ENCODE results near the gene FARS2. TPM values are rescaled to one million over a fixed set of nuclear protein-coding genes. Genes with fewer than 3 reads are reported as not detected.

FARS2 gene
- total and polyA plus RNA-seq, 4 donors: 9.2 to 31.4 (median 19.4) TPM

- Histone ChIP-seq H3K36me3 (ENCODE audit: control insufficient read depth in 4 of 4, insufficient read depth in 4 of 4, low read length in 4 of 4) (no peaks in the 10 kb centered on the region), H3K4me3 (no peak overlapping the region), H3K9ac (ENCODE audit: insufficient read depth in 1 of 2, low read length in 2 of 2) (no peak overlapping the region), H3K9me3 (ENCODE audit: control insufficient read depth in 4 of 4, insufficient read depth in 3 of 4, low read length in 3 of 4) (peaks cover 0 to 6% (median 0%) of the 10 kb centered on the region in 4 donors), H3K27me3 (ENCODE audit: control insufficient read depth in 3 of 3, insufficient read depth in 3 of 3, low read length in 2 of 3) (no peaks in the 10 kb centered on the region), H3K27ac (ENCODE audit: low read depth in 1 of 2, low read length in 1 of 2) (no peak overlapping the region), H3K4me1 (ENCODE audit: control insufficient read depth in 5 of 5, insufficient read depth in 5 of 5, low read length in 5 of 5) (no peaks in the 10 kb centered on the region)
- no peak for ATAC-seq (ENCODE audit: insufficient read depth, low FRiP score)
- WGBS, 2 donors: 83 to 95% methylated on average over 4 of the region's 4 CpGs
- no peak for DNase-seq
- TF ChIP-seq CTCF (IDR thresholded peaks at IDR 0.05; ENCODE audit: control extremely low read depth, extremely low read depth): no peak
These were observed 550.7 kb downstream of the FARS2 start for GRCh38 chr6:5811997-5812396.

GRCh38 chr6:5813625-5814027 lies 552.3 kb downstream of the FARS2 start:
- peak in 1 of 3 donors; percentile 10 for DNase-seq
- peaks cover 0 to 10% (median 0%) of the 10 kb centered on the region in 4 donors for H3K9me3 ChIP-seq (ENCODE audit: control insufficient read depth in 4 of 4, insufficient read depth in 3 of 4, low read length in 3 of 4)
- no peak overlapping the region for H3K9ac ChIP-seq (ENCODE audit: insufficient read depth in 1 of 2, low read length in 2 of 2)
- WGBS, 2 donors: 62 to 66% methylated on average over 3 of the region's 3 CpGs
- ATAC-seq (ENCODE audit: insufficient read depth, low FRiP score): no peak
- no peaks in the 10 kb centered on the region for H3K36me3 ChIP-seq (ENCODE audit: control insufficient read depth in 4 of 4, insufficient read depth in 4 of 4, low read length in 4 of 4)
- no peaks in the 10 kb centered on the region for H3K27me3 ChIP-seq (ENCODE audit: control insufficient read depth in 3 of 3, insufficient read depth in 3 of 3, low read length in 2 of 3)
- no peak for TF ChIP-seq CTCF (IDR thresholded peaks at IDR 0.05; ENCODE audit: control extremely low read depth, extremely low read depth)
- no peak overlapping the region for H3K4me3 ChIP-seq
- H3K4me1 ChIP-seq (ENCODE audit: control insufficient read depth in 5 of 5, insufficient read depth in 5 of 5, low read length in 5 of 5): no peaks in the 10 kb centered on the region
- no peak overlapping the region for H3K27ac ChIP-seq (ENCODE audit: low read depth in 1 of 2, low read length in 1 of 2)

GRCh38 chr6:5814116-5814515 lies 552.8 kb downstream of the FARS2 start:
- Histone ChIP-seq H3K4me1 (ENCODE audit: control insufficient read depth in 5 of 5, insufficient read depth in 5 of 5, low read length in 5 of 5) (no peaks in the 10 kb centered on the region), H3K4me3 (no peak overlapping the region), H3K36me3 (ENCODE audit: control insufficient read depth in 4 of 4, insufficient read depth in 4 of 4, low read length in 4 of 4) (no peaks in the 10 kb centered on the region), H3K9me3 (ENCODE audit: control insufficient read depth in 4 of 4, insufficient read depth in 3 of 4, low read length in 3 of 4) (peaks cover 0 to 10% (median 0%) of the 10 kb centered on the region in 4 donors), H3K27me3 (ENCODE audit: control insufficient read depth in 3 of 3, insufficient read depth in 3 of 3, low read length in 2 of 3) (no peaks in the 10 kb centered on the region), H3K27ac (ENCODE audit: low read depth in 1 of 2, low read length in 1 of 2) (no peak overlapping the region), H3K9ac (ENCODE audit: insufficient read depth in 1 of 2, low read length in 2 of 2) (no peak overlapping the region)
- ATAC-seq (ENCODE audit: insufficient read depth, low FRiP score) (no peak), DNase-seq (no peak)
- no peak for TF ChIP-seq CTCF (IDR thresholded peaks at IDR 0.05; ENCODE audit: control extremely low read depth, extremely low read depth)
- 91% methylated on average over 5 of the region's 5 CpGs for WGBS, 2 donors

GRCh38 chr6:5814901-5815300 lies 553.6 kb downstream of the FARS2 start:
- 84 to 87% methylated on average over 9 of the region's 9 CpGs for WGBS, 2 donors
- H3K9me3 ChIP-seq (ENCODE audit: control insufficient read depth in 4 of 4, insufficient read depth in 3 of 4, low read length in 3 of 4): peaks cover 0 to 10% (median 0%) of the 10 kb centered on the region in 4 donors
- H3K4me3 ChIP-seq: no peak overlapping the region
- no peak overlapping the region for H3K27ac ChIP-seq (ENCODE audit: low read depth in 1 of 2, low read length in 1 of 2)
- DNase-seq: no peak
- no peak for ATAC-seq (ENCODE audit: insufficient read depth, low FRiP score)
- H3K9ac ChIP-seq (ENCODE audit: insufficient read depth in 1 of 2, low read length in 2 of 2): no peak overlapping the region
- no peaks in the 10 kb centered on the region for H3K27me3 ChIP-seq (ENCODE audit: control insufficient read depth in 3 of 3, insufficient read depth in 3 of 3, low read length in 2 of 3)
- no peaks in the 10 kb centered on the region for H3K4me1 ChIP-seq (ENCODE audit: control insufficient read depth in 5 of 5, insufficient read depth in 5 of 5, low read length in 5 of 5)
- H3K36me3 ChIP-seq (ENCODE audit: control insufficient read depth in 4 of 4, insufficient read depth in 4 of 4, low read length in 4 of 4): no peaks in the 10 kb centered on the region
- TF ChIP-seq CTCF (IDR thresholded peaks at IDR 0.05; ENCODE audit: control extremely low read depth, extremely low read depth): no peak
